H7 (cell line): ENCODE results near the gene NDUFA6. TPM values are rescaled to one million over a fixed set of nuclear protein-coding genes. Genes with fewer than 3 reads are reported as not detected.
"Not testable (repeated sequence)": the region's sequence is repeated elsewhere in the genome, so short reads cannot be mapped to it uniquely, and the experiment has no call there.

Experiments
- DNase-seq: peaks from one replicate; pipeline ENCODE4 v3.0.0; 2012
- H3K27me3 ChIP-seq: 2 replicates; pipeline ENCODE4 v1.6.0; 2011; ENCODE audit warnings: mild to moderate bottlenecking, low read length; ENCODE audit not compliant: control insufficient read depth, insufficient read depth
- H3K36me3 ChIP-seq: replicated peaks from 2 replicates; pipeline ENCODE4 v1.5.1; 2011; ENCODE audit warnings: low read length; ENCODE audit not compliant: control insufficient read depth, insufficient read depth
- H3K4me3 ChIP-seq: 2 replicates; pipeline ENCODE4 v1.5.1; 2011; ENCODE audit warnings: low read depth, mild to moderate bottlenecking, control low read depth, low read length, moderate library complexity; ENCODE audit not compliant: insufficient read depth
- total RNA-seq: library from RNA; depleted of rRNA; stranded (reverse); fragments of >200 nt; shearing (Covaris generic); gene quantifications from 2 replicates; pipeline ENCODE4 v1.2.3, GENCODE V29; 2014; rRNA removed

NDUFA6 gene
- total RNA-seq: 62.3 and 65.0 TPM in 2 replicates

GRCh38 chr22:42090596-42091454 lies at the start of gene NDUFA6:
NDUFA6 (minus strand) TSS chr22:42090772; CDS start chr22:42090744, 28 bp downstream.
- peak; percentile 99 for DNase-seq
- peak within 1 kb of the TSS; percentile 94 for H3K4me3 ChIP-seq
- peaks cover 10% of the 10 kb centered on the region for H3K36me3 ChIP-seq
- no peaks in the 10 kb centered on the region for H3K27me3 ChIP-seq

GRCh38 chr22:42140153-42140552 lies 49.6 kb upstream of the NDUFA6 start:
- H3K36me3 ChIP-seq, H3K27me3 ChIP-seq, H3K4me3 ChIP-seq, DNase-seq: not testable (repeated sequence)

GRCh38 chr22:42139508-42139907 lies 48.9 kb upstream of the NDUFA6 start:
- not testable (repeated sequence) for DNase-seq, H3K27me3 ChIP-seq, H3K36me3 ChIP-seq, H3K4me3 ChIP-seq

GRCh38 chr22:42138972-42139371 lies 48.4 kb upstream of the NDUFA6 start:
- DNase-seq: no peak
- H3K27me3 ChIP-seq: no peaks in the 10 kb centered on the region
- H3K4me3 ChIP-seq: no peak overlapping the region

GRCh38 chr22:42138122-42138770 lies 47.7 kb upstream of the NDUFA6 start:
- Histone ChIP-seq H3K4me3 (no peak overlapping the region), H3K27me3 (no peaks in the 10 kb centered on the region), H3K36me3 (no peaks in the 10 kb centered on the region)
- peak; percentile 28 for DNase-seq

More at GRCh38 chr22:42138972-42139371, 48.4 kb upstream of the NDUFA6 start:
- H3K36me3 ChIP-seq: no peaks in the 10 kb centered on the region

GRCh38 chr22:42135688-42136087 lies 45.1 kb upstream of the NDUFA6 start:
- DNase-seq, H3K4me3 ChIP-seq, H3K36me3 ChIP-seq, H3K27me3 ChIP-seq: not testable (repeated sequence)

- no peaks in the 10 kb centered on the region for H3K36me3 ChIP-seq
- peak; percentile 18 for DNase-seq
- no peak overlapping the region for H3K4me3 ChIP-seq
- H3K27me3 ChIP-seq: no peaks in the 10 kb centered on the region
These were observed 43.8 kb upstream of the NDUFA6 start for GRCh38 chr22:42134100-42135020.

- Histone ChIP-seq H3K27me3 (no peaks in the 10 kb centered on the region), H3K4me3 (no peak overlapping the region), H3K36me3 (no peaks in the 10 kb centered on the region)
- DNase-seq: peak; percentile 64
These were observed 41.9 kb upstream of the NDUFA6 start for GRCh38 chr22:42132457-42132856.

GRCh38 chr22:42131562-42131961 lies 41.0 kb upstream of the NDUFA6 start:
- DNase-seq: peak; percentile 41
- no peaks in the 10 kb centered on the region for H3K27me3 ChIP-seq
- H3K36me3 ChIP-seq: no peaks in the 10 kb centered on the region
- H3K4me3 ChIP-seq: no peak overlapping the region

GRCh38 chr22:42130639-42131431 lies 40.3 kb upstream of the NDUFA6 start, which contains the start of gene CYP2D6:
CYP2D6 (minus strand) TSS chr22:42130810; CDS start chr22:42130791, 19 bp downstream.
- DNase-seq, H3K27me3 ChIP-seq, H3K36me3 ChIP-seq, H3K4me3 ChIP-seq: not testable (repeated sequence)

- not testable (repeated sequence) for H3K4me3 ChIP-seq, H3K27me3 ChIP-seq, DNase-seq, H3K36me3 ChIP-seq
These were observed 39.6 kb upstream of the NDUFA6 start for GRCh38 chr22:42130182-42130581.

- not testable (repeated sequence) for H3K36me3 ChIP-seq, H3K27me3 ChIP-seq, H3K4me3 ChIP-seq
- DNase-seq: peak; percentile 88
These were observed 38.5 kb upstream of the NDUFA6 start for GRCh38 chr22:42128776-42129694.

- not testable (repeated sequence) for H3K4me3 ChIP-seq, DNase-seq, H3K36me3 ChIP-seq, H3K27me3 ChIP-seq
These were observed 37.4 kb upstream of the NDUFA6 start for GRCh38 chr22:42128007-42128406.
